ENCODE results near the gene STC2.

Gene STC2

DNA sequence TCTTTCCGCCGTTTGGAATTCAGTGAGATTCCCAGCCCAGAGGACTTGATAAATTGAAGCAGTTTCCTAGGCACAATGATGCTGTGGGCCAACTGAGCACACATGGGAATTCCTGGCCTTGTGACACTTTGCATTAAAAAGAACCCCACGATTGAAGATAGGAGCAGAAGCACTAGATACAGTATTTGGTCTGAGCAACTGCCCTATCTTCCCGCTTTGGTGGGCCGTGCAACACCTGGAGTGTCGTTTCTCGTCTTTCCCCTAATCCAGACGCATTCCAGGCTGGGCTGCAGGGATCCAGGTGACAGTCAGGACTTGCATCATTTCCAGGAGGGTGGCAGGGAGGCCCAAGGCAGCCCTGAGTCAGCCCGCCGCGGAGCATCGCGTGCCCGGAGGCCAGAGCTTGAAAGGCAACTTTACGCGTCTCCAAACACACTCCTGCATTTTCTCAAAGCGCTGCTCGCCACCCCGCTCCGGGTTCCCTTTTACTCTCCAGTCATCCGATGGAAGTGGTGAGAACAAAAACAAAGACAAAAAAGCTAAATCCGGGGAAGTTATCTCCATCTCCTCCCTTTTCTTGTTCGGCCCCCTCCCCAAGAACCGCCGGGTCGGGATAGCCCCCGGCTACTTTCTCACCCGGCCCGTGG, 753 bp upstream of the STC2 start:
- no peak for DNase-seq

DNA sequence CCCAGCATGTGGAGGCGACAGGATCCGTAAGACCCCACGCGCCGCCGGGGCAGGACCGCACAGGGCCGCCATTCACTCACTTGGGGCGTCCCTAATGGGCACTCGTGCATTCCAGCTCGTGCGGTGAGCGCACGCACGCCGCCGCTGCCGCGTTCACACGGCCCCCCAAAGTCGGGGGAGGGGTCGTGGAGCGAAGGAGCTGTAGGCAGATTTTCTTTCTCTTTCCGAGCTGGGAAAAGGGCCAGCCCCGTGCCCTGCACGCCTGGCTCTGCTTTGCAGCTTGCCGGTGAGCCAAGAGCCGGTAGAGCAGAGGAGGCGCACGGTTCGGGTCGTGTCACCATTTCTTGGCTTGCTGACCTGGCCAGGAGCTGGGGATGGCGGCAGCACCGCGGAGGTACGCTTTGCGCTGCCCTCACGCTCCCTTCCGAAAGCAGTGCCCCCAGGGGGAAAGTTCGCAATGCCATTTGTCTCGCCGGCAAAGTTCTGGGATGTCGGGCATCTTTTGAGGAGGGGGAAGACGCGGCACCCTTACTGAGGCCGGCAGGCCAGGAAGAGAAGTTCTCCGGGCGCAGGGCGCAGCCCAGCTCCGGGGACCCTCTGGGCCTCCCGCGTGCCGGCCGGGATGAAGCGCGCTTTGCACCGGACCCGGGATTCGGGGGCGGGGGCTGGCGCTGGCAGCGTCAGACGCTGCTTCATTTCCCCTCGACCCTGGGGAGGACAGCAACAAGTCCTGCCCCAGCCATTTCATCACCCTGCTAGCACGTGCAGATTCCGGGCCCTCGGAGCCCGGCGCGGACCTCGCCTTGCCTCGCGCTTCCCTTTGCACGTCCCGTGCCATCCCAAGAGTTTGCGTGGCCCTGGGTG, 898 bp downstream of the STC2 start:
- DNase-seq = no peak

DNA sequence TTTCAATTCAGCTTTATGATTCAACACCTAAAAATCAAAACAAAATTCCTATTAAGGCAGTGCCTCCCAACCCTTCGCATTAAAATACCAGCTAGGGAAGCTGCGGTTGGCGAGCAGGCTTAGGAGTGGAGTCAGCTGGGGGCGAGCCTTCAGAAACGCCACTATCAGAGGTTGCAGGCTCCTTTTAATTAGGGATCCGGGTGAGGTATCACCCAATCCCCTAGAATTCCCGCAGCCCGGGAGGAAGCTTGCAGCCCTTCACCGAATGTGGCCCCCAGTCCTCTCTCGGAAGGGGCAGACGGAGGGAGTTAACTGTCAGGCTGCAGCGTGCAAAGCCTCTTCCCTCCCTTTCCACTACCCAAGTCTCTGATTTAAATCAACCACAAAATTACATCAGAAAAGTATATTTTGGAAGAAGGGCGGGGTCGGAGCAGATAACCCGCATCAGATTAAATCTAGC, 1.7 kb downstream of the STC2 start:
- DNase-seq = no peak

DNA sequence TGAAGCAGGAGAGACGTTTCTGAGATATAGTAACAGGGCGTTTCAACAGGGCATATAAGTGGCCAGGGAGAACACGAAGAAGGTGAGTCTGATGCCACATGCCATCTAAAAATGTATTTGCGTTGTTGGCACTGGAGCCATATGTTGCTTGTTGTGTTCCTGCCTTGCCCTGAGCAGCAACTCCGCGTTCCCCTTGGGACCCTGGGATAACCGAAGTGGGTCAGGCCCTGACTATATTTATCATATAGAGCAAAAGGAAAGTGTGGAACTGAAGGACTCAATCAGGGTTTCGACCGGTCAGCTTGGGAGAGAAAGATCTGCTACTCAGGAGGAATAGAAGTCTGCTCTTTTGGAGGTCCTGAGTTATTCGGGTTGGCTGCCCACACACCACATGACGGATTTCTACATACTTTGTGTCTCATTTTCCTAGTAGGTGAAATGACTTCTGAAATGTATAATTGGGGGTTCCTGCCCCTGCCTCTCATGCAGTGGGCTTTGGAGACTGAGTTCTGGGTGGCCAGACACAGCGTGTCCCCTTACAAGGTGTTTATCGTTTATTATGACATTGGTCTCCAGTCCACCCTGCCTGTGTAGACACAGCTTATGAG, 3.0 kb downstream of the STC2 start:
- DNase-seq = no peak

DNA sequence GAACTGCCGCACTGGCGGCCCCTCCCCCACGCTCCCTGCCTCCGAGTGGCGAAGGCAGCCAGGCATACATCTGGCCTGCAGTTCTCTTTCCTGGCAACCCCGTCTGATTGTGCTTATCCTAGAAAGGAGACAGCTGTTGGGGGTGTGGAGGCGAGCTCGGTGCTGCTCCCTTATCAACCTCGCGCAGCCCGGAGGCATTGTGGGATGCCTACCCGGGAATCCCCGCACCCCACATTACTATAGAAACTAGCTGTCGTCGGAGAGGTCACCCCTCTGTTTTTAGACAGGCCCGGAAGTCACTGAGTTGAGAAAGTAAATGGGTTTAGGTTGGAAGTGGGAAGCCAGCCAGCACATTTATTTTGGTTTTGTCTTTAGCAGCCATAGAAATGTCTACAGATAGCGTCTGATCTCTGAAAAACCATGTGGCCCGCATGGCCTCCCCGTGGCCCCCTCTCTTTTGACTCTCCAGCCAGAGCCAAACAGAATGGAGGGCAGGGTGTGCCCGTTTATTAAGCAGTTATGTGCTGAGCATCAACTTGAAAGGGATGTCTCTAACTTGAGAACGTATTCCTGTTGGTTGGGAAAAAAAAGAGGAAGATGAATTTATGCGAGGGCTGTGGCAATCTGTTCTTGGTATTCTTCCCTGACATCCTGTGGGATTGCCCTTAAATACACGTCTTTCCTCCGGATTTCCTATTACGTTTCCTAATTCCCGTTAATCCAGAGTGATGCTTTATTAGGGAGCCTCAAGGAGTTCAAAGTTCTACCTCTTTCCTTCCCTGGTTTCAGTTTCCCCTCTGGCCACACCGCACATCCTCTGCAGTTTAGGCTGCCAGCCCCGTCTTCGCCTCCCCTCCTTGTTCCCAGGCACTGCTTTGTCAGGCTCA, 3.9 kb downstream of the STC2 start:
- DNase-seq = no peak

DNA sequence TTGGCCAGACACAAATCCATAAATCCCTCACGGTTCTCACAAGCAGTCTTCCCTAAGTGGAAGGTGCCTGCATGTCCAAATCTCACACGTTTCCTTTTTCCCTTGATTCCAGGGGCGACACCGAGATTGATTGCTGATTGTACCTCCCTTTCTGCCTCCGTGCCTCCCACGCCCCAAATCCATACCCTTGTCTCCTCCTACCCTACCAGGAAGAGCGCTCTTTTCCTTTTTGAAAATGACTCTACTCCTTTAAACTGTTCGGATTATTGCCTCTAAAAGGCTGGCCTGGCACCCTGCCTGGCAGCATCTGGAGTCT, 4.5 kb downstream of the STC2 start:
- no peak for DNase-seq

DNA sequence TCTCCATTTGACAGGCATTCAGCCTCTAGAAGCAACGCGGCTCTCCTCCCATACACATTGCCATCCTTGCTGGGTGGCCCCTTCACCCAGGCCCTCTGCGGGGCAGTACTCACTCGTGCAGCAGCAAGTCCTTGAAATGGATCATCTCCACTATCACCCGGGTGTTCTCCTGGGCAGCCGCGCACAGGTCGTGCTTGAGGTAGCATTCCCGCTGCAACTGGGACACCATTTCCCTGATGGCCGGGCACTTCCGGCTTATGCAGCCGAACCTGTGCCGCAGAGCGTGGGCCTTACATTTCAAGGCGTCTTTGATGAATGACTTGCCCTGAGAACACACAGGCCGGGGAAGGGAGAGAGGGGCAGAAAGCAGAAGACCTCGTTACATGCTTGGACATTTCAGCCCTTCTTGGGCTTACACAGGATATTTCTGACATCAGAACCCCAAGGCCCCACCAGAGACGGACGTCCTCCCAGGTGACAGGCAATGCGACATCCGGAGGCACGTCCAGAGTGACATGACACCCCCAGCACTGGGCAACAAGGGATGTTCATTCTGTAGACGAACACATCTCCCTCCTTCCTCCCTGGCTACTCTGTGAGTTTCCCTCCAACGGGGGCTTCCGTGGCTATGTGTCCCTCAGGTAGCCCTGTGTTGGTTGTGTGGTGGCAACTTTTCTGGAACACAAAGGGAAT, 5.0 kb downstream of the STC2 start:
- no peak for DNase-seq

DNA sequence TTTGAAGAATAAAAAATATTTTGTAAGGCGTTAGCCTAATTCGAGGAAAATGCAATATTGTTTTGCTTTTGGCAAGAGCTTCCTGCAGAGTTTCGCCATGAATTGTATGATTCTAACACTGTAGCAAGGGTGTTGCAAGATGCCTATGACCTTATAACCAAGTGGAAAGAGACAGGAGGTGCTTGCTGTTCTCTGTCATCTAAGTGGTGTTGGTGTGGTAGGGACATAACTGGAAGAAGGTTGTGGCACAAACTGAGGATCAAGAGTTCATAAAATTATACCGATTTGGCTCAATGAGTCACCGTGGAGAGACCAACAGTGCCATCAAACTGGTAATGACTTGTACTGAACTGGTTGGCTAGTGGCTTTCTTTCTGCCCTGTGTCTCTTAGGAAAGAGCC, 6.3 kb downstream of the STC2 start:
- DNase-seq = no peak

DNA sequence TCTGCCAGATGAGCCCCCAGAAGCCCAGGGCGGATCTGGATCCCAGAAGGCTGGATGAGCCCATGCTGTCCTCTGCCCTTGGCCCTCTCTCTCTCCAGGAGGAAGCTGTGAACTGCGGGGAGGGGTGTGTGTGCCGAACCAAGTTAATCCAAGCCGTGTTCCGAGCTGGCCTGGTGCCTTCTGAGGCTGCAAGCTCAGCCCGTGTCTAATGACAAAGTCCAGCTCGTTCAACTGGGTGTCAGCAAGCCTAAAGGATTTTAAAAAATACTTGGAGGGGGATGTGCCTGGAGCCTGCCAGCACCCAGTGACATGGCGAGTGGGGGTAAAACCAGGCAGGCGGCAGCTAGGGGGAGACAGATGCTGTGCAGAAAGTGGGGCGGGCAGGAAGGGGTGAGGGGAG, 8.0 kb downstream of the STC2 start:
- no peak for DNase-seq

DNA sequence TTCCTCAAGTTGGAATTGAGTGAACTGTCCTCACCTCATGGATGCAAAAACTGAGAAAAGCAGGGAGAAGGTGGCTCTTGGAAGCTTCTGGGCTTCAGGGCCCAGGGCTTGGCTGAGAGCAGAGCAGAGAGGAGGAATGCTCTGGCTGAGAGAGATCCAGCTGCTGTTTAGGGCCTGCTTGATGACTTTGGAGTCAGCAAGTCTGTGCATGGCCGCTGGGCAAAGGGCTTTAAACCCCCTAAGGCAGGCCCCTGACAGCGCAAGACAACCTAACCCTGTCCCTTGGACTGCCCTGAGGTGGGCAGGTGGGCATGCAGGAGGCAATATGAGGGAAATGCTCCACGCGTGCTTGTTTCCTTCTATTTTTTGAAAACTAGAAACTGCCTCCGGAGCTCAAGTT, 8.6 kb downstream of the STC2 start:
- no peak for DNase-seq

DNA sequence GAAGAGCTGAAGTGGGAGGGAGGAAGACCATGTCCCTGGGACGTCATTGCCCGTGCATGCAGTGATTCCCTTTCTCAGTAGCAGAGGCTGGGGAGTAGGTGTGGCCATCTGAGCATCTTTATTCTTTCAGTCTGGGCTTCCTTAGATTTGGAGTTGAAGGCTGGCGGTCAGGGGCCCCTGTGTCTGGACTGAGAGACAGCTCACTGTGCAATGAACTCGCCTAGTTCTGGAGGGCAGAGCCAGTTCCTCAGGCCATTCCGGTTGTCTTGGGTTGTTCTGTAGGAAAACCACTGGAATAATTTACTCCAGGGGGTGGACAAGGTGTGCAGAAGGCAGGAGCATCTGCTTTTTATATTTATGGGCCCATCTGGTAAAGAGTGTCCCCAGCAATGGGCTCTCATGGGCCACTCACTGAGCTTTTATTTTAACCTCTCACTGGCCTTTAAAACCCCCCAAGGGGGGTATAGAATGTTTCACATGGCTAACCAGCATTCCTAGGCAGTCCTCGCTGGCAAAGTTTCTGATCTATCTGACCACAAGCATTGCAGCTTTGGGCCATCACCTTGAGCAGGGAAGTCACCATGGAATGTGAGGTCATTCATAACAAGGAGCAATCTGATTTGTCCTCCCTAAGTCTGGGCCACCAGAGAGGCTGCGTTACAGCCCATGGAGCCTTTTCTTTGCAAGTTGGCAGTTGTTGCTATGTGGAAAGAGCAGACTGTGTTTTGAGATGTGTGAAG, 9.2 kb downstream of the STC2 start:
- no peak for DNase-seq

DNA sequence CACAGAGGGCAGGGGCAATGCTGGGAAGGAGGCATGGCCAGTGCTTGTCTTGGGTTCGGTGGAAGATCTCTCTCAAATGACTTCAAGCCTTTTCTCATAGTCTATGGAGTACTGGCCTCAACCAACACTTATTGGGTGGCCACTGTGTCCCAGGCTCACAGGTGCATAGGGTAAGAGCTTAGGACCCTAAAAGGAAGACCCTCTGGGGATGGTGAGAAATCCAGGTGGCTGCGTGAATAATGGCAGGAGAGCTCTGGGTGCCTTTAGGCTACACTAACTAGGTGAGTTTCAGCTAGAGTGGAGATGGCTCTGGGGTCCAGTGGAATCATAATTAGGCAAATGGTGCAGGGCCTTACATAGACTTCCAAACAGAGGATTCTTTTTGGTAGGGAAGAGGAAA, 9.9 kb downstream of the STC2 start:
- DNase-seq = no peak

DNA sequence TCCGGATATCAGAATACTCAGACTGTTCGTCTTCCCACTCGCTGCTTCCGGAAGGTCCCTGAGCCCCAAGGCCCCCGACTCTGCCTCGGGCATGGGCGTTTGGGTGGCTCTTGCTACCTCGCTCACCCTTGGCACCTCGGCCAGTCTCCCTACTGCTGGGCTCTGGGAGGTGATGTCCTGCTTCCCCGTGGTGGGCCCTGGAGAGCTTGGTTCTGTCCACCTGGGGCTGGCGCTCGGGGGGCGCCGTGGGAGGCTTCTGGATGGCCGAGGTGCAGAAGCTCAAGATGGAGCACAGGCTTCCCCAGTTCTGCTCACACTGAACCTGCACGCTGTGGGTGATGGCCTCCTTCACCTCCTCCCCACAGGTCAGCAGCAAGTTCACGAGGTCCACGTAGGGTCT, 10.4 kb downstream of the STC2 start:
- DNase-seq = no peak

DNA sequence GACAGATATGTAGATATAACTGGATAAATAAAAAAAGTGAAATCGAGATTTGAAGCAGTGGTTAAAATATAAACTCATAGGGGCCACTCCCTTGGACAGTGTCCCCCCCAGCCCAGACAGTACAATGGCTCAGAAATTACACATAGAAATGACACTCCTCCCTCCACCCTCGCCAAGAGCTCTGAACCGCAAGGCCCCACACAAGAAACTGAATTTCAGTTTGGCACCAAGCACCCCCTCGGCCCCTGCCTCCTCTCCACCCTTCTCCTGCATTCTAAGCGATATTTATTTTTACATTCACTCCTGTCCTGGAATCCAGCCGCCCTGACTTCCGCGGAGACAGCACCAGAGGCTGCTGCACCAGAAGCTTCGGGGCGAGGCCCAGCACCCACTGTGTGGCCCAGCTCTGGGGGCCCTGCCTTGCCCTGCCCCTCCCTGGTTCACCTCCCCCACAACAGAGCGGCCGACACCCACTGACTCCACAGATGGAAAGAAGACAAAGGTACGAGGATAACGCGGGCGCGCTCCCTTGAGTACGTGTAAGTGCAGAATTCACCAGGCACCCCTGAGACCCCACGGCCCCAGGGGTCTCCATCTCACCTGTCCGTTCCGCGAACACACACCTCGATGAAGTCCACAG, 11.0 kb downstream of the STC2 start:
- DNase-seq = no peak

DNA sequence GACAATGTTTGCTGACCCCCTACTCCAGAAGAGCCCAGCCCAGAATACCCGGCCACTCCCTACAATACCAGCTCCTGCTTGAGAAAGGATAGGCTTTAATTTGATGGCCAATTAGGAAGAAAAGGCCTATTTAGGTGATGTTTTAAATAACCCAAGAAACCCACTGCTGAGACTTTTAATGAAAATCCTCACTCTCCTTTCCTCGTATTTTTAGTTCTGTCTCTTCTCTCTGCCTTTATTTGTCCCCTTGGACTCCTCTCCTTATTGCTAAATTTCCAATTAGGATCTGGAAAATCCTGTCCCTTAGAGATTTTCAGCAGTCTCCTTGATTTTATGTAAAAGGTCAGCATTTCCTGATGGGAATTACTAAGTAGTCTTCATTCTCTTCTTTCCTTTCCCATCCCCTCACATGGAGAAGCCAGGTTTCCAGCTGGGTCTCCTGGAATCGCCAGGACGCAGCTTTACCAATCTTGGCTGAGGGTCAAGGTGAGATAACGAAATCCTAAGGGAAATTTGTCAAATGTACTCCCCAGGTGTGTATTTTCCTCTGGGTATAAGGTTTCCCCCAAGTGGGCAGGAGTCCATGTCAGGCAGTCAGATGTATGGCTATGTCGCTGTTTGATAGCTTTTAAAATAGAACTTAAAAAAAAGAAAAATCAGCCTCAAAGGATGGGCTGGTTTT, 11.7 kb downstream of the STC2 start:
- no peak for DNase-seq

DNA sequence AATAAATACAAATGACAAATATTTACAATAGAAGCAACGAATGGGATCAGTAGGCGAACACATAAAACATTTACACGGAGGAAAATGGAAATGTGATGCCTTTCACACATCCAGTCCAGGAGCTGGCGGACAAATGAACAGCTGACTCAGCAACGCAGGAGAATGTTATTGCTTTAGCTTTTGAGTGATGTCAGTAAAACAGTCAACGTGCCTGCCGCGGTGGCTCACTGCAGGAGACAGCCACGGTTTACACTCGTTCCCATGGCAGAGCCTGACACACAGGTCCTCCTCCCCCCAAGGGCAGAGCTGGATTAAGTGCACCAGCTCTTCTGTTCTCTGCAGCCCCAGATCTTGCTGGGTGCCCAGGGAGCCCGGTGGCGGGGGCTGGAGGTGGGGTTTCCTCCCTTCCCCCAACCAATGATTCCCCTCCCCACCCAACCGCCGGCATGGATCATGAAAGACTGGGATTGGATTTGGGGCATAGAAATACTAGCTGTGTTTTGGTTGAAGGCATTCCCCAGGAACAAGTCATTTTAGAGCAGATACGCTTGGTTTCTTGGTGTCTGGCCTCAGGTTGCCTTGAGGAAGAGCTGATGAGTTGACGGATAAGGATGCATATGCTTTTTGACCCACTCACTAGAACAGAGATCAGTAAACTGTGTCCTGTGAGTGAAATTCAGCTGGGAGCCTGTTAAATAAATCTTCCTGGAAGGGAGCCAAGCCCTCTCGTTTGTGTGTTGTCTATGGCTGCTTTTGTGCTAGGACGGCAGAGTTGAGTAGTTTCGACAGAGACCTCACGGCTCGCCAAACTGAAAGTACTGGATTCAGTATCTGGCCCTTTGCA, 12.5 kb downstream of the STC2 start:
- no peak for DNase-seq

DNA sequence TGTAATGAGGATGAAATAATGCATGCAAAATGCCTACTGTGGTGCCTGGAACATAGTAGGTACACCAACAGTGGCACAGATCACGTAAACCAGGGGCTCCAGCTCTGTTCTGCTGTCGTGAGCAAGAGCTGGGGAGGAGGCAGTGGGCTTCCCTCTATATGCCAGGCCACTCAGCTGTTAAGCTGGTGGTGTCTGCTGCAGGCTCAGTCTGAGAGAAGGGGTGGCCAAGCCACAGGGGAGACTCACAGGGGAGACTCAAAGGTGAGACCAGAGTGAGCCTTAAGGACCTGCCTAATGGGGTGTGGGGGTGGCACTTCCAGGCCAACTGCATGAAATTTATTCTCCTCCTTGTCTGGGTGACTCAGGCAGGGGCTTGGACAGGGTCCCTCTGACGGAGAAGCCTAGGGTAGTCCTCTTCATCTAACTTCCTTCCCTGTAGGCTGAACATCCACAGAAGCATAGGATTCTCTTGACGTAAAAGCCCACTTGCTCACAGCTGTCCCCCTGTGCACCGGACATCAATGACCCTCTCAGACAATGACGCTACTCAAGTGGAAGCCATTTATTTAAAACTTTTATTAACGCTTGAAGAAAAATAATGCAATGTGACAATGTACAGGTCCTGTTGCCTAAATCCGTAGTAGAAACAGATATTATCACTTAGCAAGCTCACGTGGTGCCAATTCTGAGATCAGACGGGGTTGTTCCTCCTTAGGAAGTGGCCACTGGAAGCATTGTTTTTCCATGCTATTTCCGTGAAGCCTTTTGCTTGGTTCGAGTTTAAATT, 13.9 kb downstream of the STC2 start:
- DNase-seq = no peak

DNA sequence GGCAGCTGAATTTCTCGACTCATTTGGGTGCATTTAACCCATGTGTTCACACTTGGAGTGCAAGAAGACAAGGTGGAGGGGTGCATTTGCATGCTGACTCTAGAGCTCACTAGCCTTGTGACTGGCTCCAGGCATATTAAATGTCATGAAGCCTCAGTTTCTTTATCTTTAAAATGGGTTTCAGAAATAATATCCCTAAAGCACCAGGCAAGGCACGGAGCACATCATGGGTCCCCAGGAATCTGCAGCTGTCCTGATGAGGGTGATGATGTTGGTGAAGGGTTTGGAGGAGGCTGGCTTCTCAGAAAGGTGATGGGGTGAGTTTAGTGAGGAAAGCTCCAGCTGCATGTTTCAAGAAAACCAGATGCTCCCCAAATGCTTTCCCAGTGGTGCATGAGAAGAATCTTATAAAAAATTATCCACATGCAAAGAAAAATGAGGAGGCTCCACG, 14.8 kb downstream of the STC2 start:
- DNase-seq = no peak

DNA sequence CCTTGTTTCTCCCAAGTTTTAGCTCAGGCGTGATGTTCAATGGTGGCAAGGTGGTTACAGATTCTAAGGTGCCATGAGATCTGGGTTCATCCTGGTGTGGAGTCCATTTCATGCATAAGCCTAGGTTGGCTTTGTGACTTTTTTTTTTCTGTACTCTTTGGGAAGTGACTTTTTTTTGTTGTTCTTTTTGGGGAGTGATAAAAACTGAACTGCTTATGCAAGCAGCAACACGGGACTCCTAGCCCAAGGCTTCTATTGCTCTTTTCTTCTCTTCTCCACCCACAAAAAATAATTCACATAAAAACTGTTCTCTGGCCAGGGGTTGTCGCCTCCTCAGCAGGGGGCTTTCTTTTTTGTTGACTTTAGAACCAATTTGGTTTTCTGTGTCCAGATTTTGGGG, 15.4 kb downstream of the STC2 start:
- no peak for DNase-seq
